ENCODE data around the gene PTPRC. TPM values are rescaled to one million over a fixed set of nuclear protein-coding genes. Genes with fewer than 3 reads are reported as not detected.
A peak's percentile ranks its signal among the peaks of the same experiment; 100 is the strongest.

Gene PTPRC
- total RNA-seq, 2 donors from 2014 or later, result 27.1 to 86.8 TPM

DNA sequence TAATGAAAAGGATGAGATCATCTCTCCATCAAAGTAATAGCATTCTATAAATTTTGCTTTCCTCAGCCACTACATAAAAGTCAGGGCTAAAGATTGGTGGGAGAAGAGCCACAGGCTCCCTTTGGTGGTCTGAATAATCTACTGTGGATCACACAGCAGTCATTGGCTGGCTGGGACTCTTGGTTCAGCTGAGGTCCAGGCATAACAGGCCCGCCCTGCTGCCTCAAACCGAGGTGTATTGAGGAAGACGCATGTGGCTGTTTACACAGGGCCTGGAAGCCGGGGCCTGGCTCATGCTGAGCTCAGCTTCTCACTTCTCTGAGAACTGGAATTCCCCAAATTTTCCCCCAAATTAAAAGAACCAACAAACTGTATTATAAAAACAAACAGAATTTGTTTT lies 139.2 kb downstream of the PTPRC start:
- no peak for ATAC-seq (ENCODE audit: insufficient number of reproducible peaks, low FRiP score, low read depth)
- H3K36me3 ChIP-seq, result no peaks in the 10 kb centered on the region
- no peaks in the 10 kb centered on the region for H3K4me1 ChIP-seq (ENCODE audit: control insufficient read depth in 1 of 2, low read depth in 2 of 2)
- TF ChIP-seq, protein P1, sequence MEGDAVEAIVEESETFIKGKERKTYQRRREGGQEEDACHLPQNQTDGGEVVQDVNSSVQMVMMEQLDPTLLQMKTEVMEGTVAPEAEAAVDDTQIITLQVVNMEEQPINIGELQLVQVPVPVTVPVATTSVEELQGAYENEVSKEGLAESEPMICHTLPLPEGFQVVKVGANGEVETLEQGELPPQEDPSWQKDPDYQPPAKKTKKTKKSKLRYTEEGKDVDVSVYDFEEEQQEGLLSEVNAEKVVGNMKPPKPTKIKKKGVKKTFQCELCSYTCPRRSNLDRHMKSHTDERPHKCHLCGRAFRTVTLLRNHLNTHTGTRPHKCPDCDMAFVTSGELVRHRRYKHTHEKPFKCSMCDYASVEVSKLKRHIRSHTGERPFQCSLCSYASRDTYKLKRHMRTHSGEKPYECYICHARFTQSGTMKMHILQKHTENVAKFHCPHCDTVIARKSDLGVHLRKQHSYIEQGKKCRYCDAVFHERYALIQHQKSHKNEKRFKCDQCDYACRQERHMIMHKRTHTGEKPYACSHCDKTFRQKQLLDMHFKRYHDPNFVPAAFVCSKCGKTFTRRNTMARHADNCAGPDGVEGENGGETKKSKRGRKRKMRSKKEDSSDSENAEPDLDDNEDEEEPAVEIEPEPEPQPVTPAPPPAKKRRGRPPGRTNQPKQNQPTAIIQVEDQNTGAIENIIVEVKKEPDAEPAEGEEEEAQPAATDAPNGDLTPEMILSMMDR (IDR thresholded peaks at IDR 0.05), result no peak
- no peak overlapping the region for H3K4me3 ChIP-seq
- H3K9me3 ChIP-seq, result no peaks in the 10 kb centered on the region
- no peak for DNase-seq (ENCODE audit: low spot score)
- H3K27me3 ChIP-seq (replicated peaks; ENCODE audit: insufficient read depth), result no peaks in the 10 kb centered on the region
- peak overlapping the region in 1 of 2 donors; percentile 48 for H3K27ac ChIP-seq

- TF ChIP-seq, protein P1 (IDR thresholded peaks at IDR 0.05), result no peak
- H3K27ac ChIP-seq, result no peak overlapping the region
- ATAC-seq (ENCODE audit: insufficient number of reproducible peaks, low FRiP score, low read depth), result no peak
- H3K27me3 ChIP-seq (replicated peaks; ENCODE audit: insufficient read depth), result no peaks in the 10 kb centered on the region
- no peaks in the 10 kb centered on the region for H3K4me1 ChIP-seq (ENCODE audit: control insufficient read depth in 1 of 2, low read depth in 2 of 2)
- no peak overlapping the region for H3K4me3 ChIP-seq
- no peak for DNase-seq (ENCODE audit: low spot score)
- H3K36me3 ChIP-seq, result no peaks in the 10 kb centered on the region
- H3K9me3 ChIP-seq, result no peaks in the 10 kb centered on the region
Measured at GRCh38 chr1:198780376-198780775, 141.5 kb downstream of the PTPRC start.

DNA sequence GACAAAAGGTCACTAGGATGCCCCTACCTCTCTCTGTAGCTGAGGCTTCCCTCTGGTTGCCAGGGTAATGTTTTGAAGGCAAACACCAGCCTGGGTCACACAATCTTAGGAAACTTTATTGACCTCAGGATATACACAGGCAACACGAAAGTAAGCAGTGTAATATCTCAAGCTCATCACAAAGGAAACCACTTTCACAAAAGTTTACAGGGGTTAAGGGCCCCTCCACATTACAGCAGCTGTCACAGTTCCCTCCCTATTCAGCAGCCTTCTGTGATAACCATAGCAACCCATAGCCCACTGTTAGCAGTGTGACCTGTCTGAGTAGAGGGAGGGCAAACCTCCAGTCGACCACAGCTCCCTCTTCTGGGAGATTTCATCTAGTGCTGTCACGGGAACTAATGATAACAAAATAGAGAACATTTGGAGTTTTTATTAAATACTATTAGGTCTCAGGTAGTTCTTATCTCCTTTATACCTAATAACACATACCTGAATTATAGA lies 149.8 kb downstream of the PTPRC start:
- Histone ChIP-seq H3K27ac (no peak overlapping the region), H3K27me3 (replicated peaks; ENCODE audit: insufficient read depth) (no peaks in the 10 kb centered on the region), H3K4me1 (ENCODE audit: control insufficient read depth in 1 of 2, low read depth in 2 of 2) (no peaks in the 10 kb centered on the region), H3K4me3 (no peak overlapping the region), H3K9me3 (no peaks in the 10 kb centered on the region), H3K36me3 (no peaks in the 10 kb centered on the region)
- DNase-seq (ENCODE audit: low spot score) (no peak), ATAC-seq (ENCODE audit: insufficient number of reproducible peaks, low FRiP score, low read depth) (no peak)
- TF ChIP-seq, protein P1 (IDR thresholded peaks at IDR 0.05), result no peak

DNA sequence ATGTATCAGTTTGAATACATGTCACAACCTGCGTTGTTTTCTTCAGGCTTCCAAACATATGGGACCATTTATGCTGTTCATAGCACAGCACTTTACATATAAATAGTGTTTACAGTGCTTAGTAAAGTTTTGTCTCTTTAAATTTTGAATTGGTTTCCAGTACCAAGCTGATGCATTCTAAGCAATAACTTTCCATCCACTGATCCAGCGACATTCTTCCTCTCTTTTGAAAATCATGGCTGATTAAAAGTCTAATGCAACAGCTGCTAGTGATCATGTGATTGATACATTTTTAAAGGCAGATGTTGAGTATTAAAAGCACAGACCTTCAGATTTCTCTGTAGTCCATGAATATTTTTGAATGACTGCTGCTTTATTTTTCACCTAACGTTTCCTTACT lies 154.9 kb downstream of the PTPRC start:
- ATAC-seq (ENCODE audit: insufficient number of reproducible peaks, low FRiP score, low read depth) (no peak), DNase-seq (ENCODE audit: low spot score) (no peak)
- Histone ChIP-seq H3K4me3 (no peak overlapping the region), H3K27me3 (replicated peaks; ENCODE audit: insufficient read depth) (no peaks in the 10 kb centered on the region), H3K27ac (no peak overlapping the region), H3K9me3 (no peaks in the 10 kb centered on the region), H3K4me1 (ENCODE audit: control insufficient read depth in 1 of 2, low read depth in 2 of 2) (no peaks in the 10 kb centered on the region), H3K36me3 (no peaks in the 10 kb centered on the region)
- TF ChIP-seq, protein P1 (IDR thresholded peaks at IDR 0.05), result no peak

- TF ChIP-seq, protein P1 (IDR thresholded peaks at IDR 0.05), result no peak
- no peaks in the 10 kb centered on the region for H3K27me3 ChIP-seq (replicated peaks; ENCODE audit: insufficient read depth)
- H3K36me3 ChIP-seq, result no peaks in the 10 kb centered on the region
- H3K4me1 ChIP-seq (ENCODE audit: control insufficient read depth in 1 of 2, low read depth in 2 of 2), result no peaks in the 10 kb centered on the region
- ATAC-seq (ENCODE audit: insufficient number of reproducible peaks, low FRiP score, low read depth) (no peak), DNase-seq (ENCODE audit: low spot score) (no peak)
- H3K9me3 ChIP-seq, result no peaks in the 10 kb centered on the region
- no peak overlapping the region for H3K4me3 ChIP-seq
- no peak overlapping the region for H3K27ac ChIP-seq
Measured at GRCh38 chr1:198794498-198794897, 155.7 kb downstream of the PTPRC start.
